Suprapubic skin (tissue), 4 donors: ENCODE data around the gene EVX1.

ENCODE experiments used
- EP300 ChIP-seq: sonication (generic); formaldehyde crosslinking; IDR thresholded peaks from one replicate; pipeline ENCODE4 v1.6.1; 2017; ENCODE audit warnings: antibody characterized with exemption
- POLR2A ChIP-seq, 2 donors: fragments of 450-650 bp; IDR thresholded peaks; one replicate each; pipeline ENCODE4 v1.6.1; 2017; ENCODE audit warnings: antibody characterized with exemption in 2 of 2, mild to moderate bottlenecking in 2 of 2, moderate library complexity in 2 of 2
- POLR2AphosphoS5 ChIP-seq, 3 donors: sonication (generic); formaldehyde crosslinking; IDR thresholded peaks; one replicate each; pipeline ENCODE4 v1.6.1; 2017; ENCODE audit warnings: antibody characterized with exemption in 3 of 3
- TF ChIP-seq, protein P1 (sequence below), 2 donors: fragments of 200-600 bp in 1 of 2; fragments of 450-650 bp in 1 of 2; sonication (generic) in 1 of 2; IDR thresholded peaks; one replicate each; pipeline ENCODE4 v1.5.1; 2016 to 2019; ENCODE audit warnings: antibody characterized with exemption in 2 of 2, mild to moderate bottlenecking in 1 of 2, moderate library complexity in 1 of 2

DNA sequence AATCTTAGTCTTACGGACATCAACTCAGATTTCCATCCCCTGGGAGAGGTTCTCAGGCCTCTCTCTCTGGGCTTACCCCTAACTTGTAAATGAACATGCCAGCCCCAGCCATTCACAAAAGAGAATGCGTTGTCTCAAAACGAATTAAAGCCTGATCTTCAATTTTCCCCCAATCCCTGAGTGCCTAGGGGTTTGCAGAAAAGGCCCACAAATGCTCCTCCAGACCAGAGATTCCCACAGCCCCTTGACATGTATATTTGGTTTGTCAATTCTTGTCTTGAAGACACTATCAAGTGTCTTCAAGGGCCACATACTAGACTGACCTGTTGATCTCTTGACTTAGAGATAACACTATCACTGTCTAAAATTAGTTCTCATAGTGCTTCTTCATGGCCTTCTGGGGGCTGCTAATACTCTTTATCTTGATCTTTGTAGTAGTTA lies 30.8 kb upstream of the EVX1 start:
- TF ChIP-seq POLR2A (IDR thresholded peaks at IDR 0.05) (no peak), POLR2AphosphoS5 (IDR thresholded peaks at IDR 0.05) (no peak), EP300 (no peak)
- TF ChIP-seq, protein P1, sequence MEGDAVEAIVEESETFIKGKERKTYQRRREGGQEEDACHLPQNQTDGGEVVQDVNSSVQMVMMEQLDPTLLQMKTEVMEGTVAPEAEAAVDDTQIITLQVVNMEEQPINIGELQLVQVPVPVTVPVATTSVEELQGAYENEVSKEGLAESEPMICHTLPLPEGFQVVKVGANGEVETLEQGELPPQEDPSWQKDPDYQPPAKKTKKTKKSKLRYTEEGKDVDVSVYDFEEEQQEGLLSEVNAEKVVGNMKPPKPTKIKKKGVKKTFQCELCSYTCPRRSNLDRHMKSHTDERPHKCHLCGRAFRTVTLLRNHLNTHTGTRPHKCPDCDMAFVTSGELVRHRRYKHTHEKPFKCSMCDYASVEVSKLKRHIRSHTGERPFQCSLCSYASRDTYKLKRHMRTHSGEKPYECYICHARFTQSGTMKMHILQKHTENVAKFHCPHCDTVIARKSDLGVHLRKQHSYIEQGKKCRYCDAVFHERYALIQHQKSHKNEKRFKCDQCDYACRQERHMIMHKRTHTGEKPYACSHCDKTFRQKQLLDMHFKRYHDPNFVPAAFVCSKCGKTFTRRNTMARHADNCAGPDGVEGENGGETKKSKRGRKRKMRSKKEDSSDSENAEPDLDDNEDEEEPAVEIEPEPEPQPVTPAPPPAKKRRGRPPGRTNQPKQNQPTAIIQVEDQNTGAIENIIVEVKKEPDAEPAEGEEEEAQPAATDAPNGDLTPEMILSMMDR (IDR thresholded peaks at IDR 0.05), result no peak
